Transverse colon (tissue), 4 donors: ENCODE measurements around the gene EPHB4. TPM values are rescaled to one million over a fixed set of nuclear protein-coding genes. Genes with fewer than 3 reads are reported as not detected.
"Not testable (repeated sequence)": the region's sequence is repeated elsewhere in the genome, so short reads cannot be mapped to it uniquely, and the experiment has no call there.

ENCODE experiments used
- DNase-seq: peaks from one replicate; pipeline ENCODE4 v3.0.0-alpha.2; 2019
- H3K27ac ChIP-seq, 4 donors: fragments of 200-600 bp; sonication (generic); 2 replicates each; pipeline ENCODE4 v1.5.1; 2016 to 2018; ENCODE audit warnings: inconsistent platforms in 4 of 4
- H3K27me3 ChIP-seq: fragments of 200-600 bp; sonication (generic); 2 replicates; pipeline ENCODE4 v1.5.1; 2017; ENCODE audit warnings: inconsistent platforms
- H3K36me3 ChIP-seq, 4 donors: fragments of 200-600 bp; sonication (generic); 2 replicates each; pipeline ENCODE4 v1.5.1; 2017 to 2019; ENCODE audit warnings: inconsistent platforms in 4 of 4
- H3K4me1 ChIP-seq, 4 donors: fragments of 200-600 bp; sonication (generic); 2 replicates each; pipeline ENCODE4 v1.5.1; 2017 to 2020; ENCODE audit warnings: inconsistent platforms in 4 of 4
- H3K4me3 ChIP-seq, 4 donors: fragments of 200-600 bp; sonication (generic); 1 replicate in 1 of 4; 2 replicates in 3 of 4; pipeline versions ENCODE4 v1.5.1 to v1.6.1; 2017 to 2019; ENCODE audit warnings: inconsistent platforms in 4 of 4
- H3K9me3 ChIP-seq, 2 donors: fragments of 200-600 bp; sonication (generic); 2 replicates each; pipeline ENCODE4 v1.5.1; 2017 to 2019; ENCODE audit warnings: inconsistent platforms in 2 of 2
- EP300 ChIP-seq: sonication (generic); formaldehyde crosslinking; IDR thresholded peaks from one replicate; pipeline ENCODE4 v1.6.1; 2017; ENCODE audit warnings: antibody characterized with exemption, low read depth
- POLR2A ChIP-seq: fragments of 450-650 bp; IDR thresholded peaks from one replicate; pipeline ENCODE4 v1.6.1; 2016; ENCODE audit warnings: antibody characterized with exemption, mild to moderate bottlenecking, moderate library complexity
- POLR2AphosphoS5 ChIP-seq, 3 donors: sonication (generic); formaldehyde crosslinking; IDR thresholded peaks; one replicate each; pipeline ENCODE4 v1.6.1; 2016; ENCODE audit warnings: antibody characterized with exemption in 3 of 3
- WGBS, 2 donors: methylation state at CpG; one replicate each; pipeline ENCODE4 v1.1.5; 2018; ENCODE audit warnings: low coverage in 1 of 2; 5-methylcytosine and 5-hydroxymethylcytosine counted together
- in situ Hi-C, 4 donors: fragments of 200-750 bp; cut with MboI; loops; one replicate each; pipeline versions ENCODE4 v1.15.0 to v1.15.1; 2017; ENCODE audit warnings: low sequenced_read_pairs in 3 of 4, low pct_ligation_motif_present in 1 of 4, low pct_unique_long_range_greater_than_20kb in 1 of 4
- intact Hi-C: fragments of 100-400 bp; cut with DNase I; formaldehyde crosslinking; loops from one replicate; pipeline ENCODE4 v1.15.1; 2023; ENCODE audit warnings: low total_unique reads
- total RNA-seq, 4 donors: library from RNA; depleted of rRNA; stranded (reverse); fragments of >200 nt; gene quantifications; one replicate each; pipeline ENCODE4 v1.1.0, GENCODE V29; 2016
- TF ChIP-seq, protein P1 (sequence below), 5 experiments: fragments of 200-600 bp in 3 of 5; fragments of 450-650 bp in 2 of 5; sonication (generic) in 3 of 5; IDR thresholded peaks; 1 replicate in 2 of 5; 2 replicates in 3 of 5; pipeline ENCODE4 v1.5.1; 2016 to 2017; ENCODE audit warnings: antibody characterized with exemption in 5 of 5, inconsistent platforms in 3 of 5, mild to moderate bottlenecking in 2 of 5, moderate library complexity in 1 of 5

The EPHB4 gene
- total RNA-seq, 4 donors from 2014 or later: 23.2 to 95.5 (median 43.5) TPM

DNA sequence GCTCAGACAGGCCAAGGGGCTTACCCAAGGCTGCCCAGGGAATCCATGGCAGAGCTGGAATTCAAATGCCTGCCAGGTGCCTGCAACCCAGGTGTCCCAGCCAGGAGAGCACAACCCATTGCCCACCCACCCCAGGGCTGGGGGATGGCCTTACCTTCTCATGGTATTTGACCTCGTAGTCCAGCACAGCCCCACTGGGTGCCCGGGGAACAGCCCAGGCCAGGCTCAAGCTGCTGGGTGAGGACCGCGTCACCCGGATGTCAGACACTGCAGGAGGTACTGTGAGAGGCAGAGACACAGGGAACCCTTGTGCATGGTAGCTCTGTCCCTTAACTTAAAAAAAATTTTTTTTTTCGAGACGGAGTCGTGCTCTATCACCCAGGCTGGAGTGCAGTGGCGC, 9.0 kb downstream of the EPHB4 start:
- Histone ChIP-seq H3K27ac (no peak overlapping the region), H3K27me3 (no peaks in the 10 kb centered on the region), H3K4me3 (no peak overlapping the region), H3K4me1 (no peaks in the 10 kb centered on the region), H3K36me3 (peaks cover 0 to 37% (median 6%) of the 10 kb centered on the region in 4 donors), H3K9me3 (no peaks in the 10 kb centered on the region)
- in situ Hi-C loops (no loop called here), intact Hi-C loops (no loop called here)
- 94 to 100% methylated on average over 1 to 9 of the region's 9 CpGs for WGBS, 2 donors
- DNase-seq: no peak
- TF ChIP-seq EP300: no peak
- no peak for TF ChIP-seq POLR2A
- TF ChIP-seq, protein P1, sequence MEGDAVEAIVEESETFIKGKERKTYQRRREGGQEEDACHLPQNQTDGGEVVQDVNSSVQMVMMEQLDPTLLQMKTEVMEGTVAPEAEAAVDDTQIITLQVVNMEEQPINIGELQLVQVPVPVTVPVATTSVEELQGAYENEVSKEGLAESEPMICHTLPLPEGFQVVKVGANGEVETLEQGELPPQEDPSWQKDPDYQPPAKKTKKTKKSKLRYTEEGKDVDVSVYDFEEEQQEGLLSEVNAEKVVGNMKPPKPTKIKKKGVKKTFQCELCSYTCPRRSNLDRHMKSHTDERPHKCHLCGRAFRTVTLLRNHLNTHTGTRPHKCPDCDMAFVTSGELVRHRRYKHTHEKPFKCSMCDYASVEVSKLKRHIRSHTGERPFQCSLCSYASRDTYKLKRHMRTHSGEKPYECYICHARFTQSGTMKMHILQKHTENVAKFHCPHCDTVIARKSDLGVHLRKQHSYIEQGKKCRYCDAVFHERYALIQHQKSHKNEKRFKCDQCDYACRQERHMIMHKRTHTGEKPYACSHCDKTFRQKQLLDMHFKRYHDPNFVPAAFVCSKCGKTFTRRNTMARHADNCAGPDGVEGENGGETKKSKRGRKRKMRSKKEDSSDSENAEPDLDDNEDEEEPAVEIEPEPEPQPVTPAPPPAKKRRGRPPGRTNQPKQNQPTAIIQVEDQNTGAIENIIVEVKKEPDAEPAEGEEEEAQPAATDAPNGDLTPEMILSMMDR (IDR thresholded peaks at IDR 0.05): no peak
- TF ChIP-seq POLR2AphosphoS5 (IDR thresholded peaks at IDR 0.05): no peak

GRCh38 chr7:100817097-100817496, 10.2 kb downstream of the EPHB4 start:
- peaks cover 0 to 30% (median 10%) of the 10 kb centered on the region in 4 donors for H3K36me3 ChIP-seq
- no peaks in the 10 kb centered on the region for H3K4me1 ChIP-seq
- TF ChIP-seq POLR2A (no peak), POLR2AphosphoS5 (IDR thresholded peaks at IDR 0.05) (no peak), EP300 (no peak)
- TF ChIP-seq, protein P1 (IDR thresholded peaks at IDR 0.05): no peak
- H3K27me3 ChIP-seq: no peaks in the 10 kb centered on the region
- 89 to 90% methylated on average over 4 to 19 of the region's 19 CpGs for WGBS, 2 donors
- H3K9me3 ChIP-seq: no peaks in the 10 kb centered on the region
- in situ Hi-C loops: no loop called here
- intact Hi-C loops: no loop called here
- H3K4me3 ChIP-seq: no peak overlapping the region
- no peak for DNase-seq
- no peak overlapping the region for H3K27ac ChIP-seq

DNA sequence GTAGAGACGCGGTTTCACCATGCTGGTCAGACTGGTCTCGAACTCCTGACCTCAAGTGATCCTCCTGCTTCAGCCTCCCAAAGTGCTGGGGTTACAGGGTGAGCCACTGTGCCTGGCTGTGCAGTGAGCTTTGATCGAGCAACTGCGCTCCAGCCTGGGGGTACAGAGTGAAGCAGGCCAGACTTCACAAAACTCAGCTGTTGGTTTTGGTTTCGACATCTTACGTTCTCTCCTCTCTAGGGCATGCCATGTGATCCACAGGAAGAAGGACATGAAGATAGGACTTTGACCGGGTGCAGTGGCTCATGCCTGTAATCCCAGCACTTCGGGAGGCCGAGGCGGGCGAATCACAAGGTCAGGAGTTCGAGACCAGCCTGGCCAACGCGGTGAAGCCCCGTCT, 10.8 kb downstream of the EPHB4 start:
- H3K27ac ChIP-seq, H3K4me3 ChIP-seq, H3K9me3 ChIP-seq, H3K27me3 ChIP-seq, in situ Hi-C loops, DNase-seq, H3K4me1 ChIP-seq, intact Hi-C loops: not testable (repeated sequence)
- H3K36me3 ChIP-seq: peaks cover 0 to 26% (median 8%) of the 10 kb centered on the region in 4 donors
- WGBS, 2 donors: 92% methylated on average over 16 of the region's 16 CpGs; no CpG with 5 or more reads in 1 of the 2 donors

DNA sequence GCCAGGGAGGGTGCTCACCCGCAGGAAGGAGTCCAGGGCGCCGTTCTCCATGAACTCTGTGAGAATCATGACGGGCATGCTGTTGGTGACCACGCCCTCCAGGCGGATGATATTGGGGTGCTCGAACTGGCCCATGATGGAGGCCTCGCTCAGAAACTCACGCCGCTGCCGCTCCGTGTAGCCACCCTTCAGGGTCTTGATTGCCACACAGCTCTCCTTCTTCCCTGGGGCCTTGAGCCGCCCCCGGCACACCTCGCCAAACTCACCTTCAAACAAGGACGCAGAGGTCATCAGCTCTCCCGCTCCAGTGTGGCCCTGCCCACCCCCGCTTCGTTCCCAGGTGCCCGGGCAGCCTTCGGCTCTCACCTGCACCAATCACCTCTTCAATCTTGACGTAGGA, 14.6 kb downstream of the EPHB4 start:
- intact Hi-C loops (no loop called here), in situ Hi-C loops (no loop called here)
- Histone ChIP-seq H3K4me1 (no peaks in the 10 kb centered on the region), H3K4me3 (no peak overlapping the region), H3K9me3 (no peaks in the 10 kb centered on the region), H3K36me3 (peaks cover 0 to 32% (median 6%) of the 10 kb centered on the region in 4 donors), H3K27me3 (no peaks in the 10 kb centered on the region), H3K27ac (no peak overlapping the region)
- DNase-seq: no peak
- WGBS, 2 donors: 94 to 95% methylated on average over 10 to 22 of the region's 22 CpGs
- TF ChIP-seq, protein P1 (IDR thresholded peaks at IDR 0.05): no peak
- TF ChIP-seq POLR2A (no peak), POLR2AphosphoS5 (IDR thresholded peaks at IDR 0.05) (no peak), EP300 (no peak)

GRCh38 chr7:100811480-100811879, 15.8 kb downstream of the EPHB4 start:
- Histone ChIP-seq H3K36me3 (peaks cover 0 to 33% (median 6%) of the 10 kb centered on the region in 4 donors), H3K9me3 (no peaks in the 10 kb centered on the region), H3K4me1 (no peaks in the 10 kb centered on the region), H3K4me3 (no peak overlapping the region), H3K27me3 (no peaks in the 10 kb centered on the region), H3K27ac (no peak overlapping the region)
- DNase-seq: no peak
- TF ChIP-seq POLR2A: no peak
- no peak for TF ChIP-seq EP300
- TF ChIP-seq, protein P1 (IDR thresholded peaks at IDR 0.05): no peak
- no peak for TF ChIP-seq POLR2AphosphoS5 (IDR thresholded peaks at IDR 0.05)
- 86 to 100% methylated on average over 1 to 6 of the region's 6 CpGs for WGBS, 2 donors
- in situ Hi-C loops: no loop called here
- intact Hi-C loops: no loop called here
